HepG2 (cell line): ENCODE data around the gene RABEP1. TPM values are rescaled to one million over a fixed set of nuclear protein-coding genes. Genes with fewer than 3 reads are reported as not detected.

Experiments
- ARID4A ChIP-seq: sonication (generic); formaldehyde crosslinking; IDR thresholded peaks from 2 replicates; pipeline ENCODE4 v1.5.0; 2020; ENCODE audit warnings: mild to moderate bottlenecking, missing genetic modification reagents, borderline replicate concordance
- ETS1 ChIP-seq: sonication (generic); formaldehyde crosslinking; IDR thresholded peaks from 2 replicates; pipeline ENCODE4 v1.4.0; 2020; ENCODE audit warnings: missing genetic modification reagents
- GLMP ChIP-seq: sonication (generic); formaldehyde crosslinking; IDR thresholded peaks from 2 replicates; pipeline ENCODE4 v1.9.0; 2021; ENCODE audit warnings: missing genetic modification reagents, mild to moderate bottlenecking, borderline replicate concordance
- HES4 ChIP-seq: sonication (generic); formaldehyde crosslinking; IDR thresholded peaks from 2 replicates; pipeline ENCODE4 v1.9.0; 2021; ENCODE audit warnings: mild to moderate bottlenecking, missing genetic modification reagents, borderline replicate concordance
- NCOA1 ChIP-seq: sonication (generic); formaldehyde crosslinking; IDR thresholded peaks from 2 replicates; pipeline ENCODE4 v1.9.0; 2021; ENCODE audit warnings: missing genetic modification reagents
- NRL ChIP-seq: sonication (generic); formaldehyde crosslinking; IDR thresholded peaks from 2 replicates; pipeline ENCODE4 v1.5.0; 2020; ENCODE audit warnings: missing genetic modification reagents, mild to moderate bottlenecking, moderate library complexity, borderline replicate concordance
- POLR2A ChIP-seq, 2 experiments: IDR thresholded peaks; 2 replicates each; pipeline ENCODE4 v1.6.1; 2011; ENCODE audit warnings: low read depth in 2 of 2, low read length in 2 of 2, mild to moderate bottlenecking in 1 of 2, moderate library complexity in 1 of 2; ENCODE audit not compliant: insufficient read depth in 1 of 2
- SNAI1 ChIP-seq: sonication (generic); formaldehyde crosslinking; IDR thresholded peaks from 2 replicates; pipeline ENCODE4 v1.5.0; 2020; ENCODE audit warnings: mild to moderate bottlenecking, missing genetic modification reagents, borderline replicate concordance
- TCF12 ChIP-seq, 2 experiments: fragments of 450-650 bp in 1 of 2; sonication (generic) in 1 of 2; formaldehyde crosslinking in 1 of 2; IDR thresholded peaks; 2 replicates each; pipeline versions ENCODE4 v1.6.1 to v1.8.0; 2017 to 2022; ENCODE audit warnings: antibody characterized with exemption in 1 of 2, mild to moderate bottlenecking in 1 of 2, missing genetic modification reagents in 1 of 2, moderate library complexity in 1 of 2
- TOE1 ChIP-seq: sonication (generic); formaldehyde crosslinking; IDR thresholded peaks from 2 replicates; pipeline ENCODE4 v1.4.0; 2020; ENCODE audit warnings: mild to moderate bottlenecking, missing genetic modification reagents
- ZNF20 ChIP-seq: sonication (generic); formaldehyde crosslinking; IDR thresholded peaks from 2 replicates; pipeline ENCODE4 v1.4.0; 2020; ENCODE audit warnings: mild to moderate bottlenecking, moderate library complexity, missing genetic modification reagents
- ZNF251 ChIP-seq: sonication (generic); formaldehyde crosslinking; IDR thresholded peaks from 2 replicates; pipeline ENCODE4 v1.9.0; 2021; ENCODE audit warnings: mild to moderate bottlenecking, missing genetic modification reagents
- ZNF432 ChIP-seq: sonication (generic); formaldehyde crosslinking; IDR thresholded peaks from 2 replicates; pipeline ENCODE4 v1.5.0; 2020; ENCODE audit warnings: missing genetic modification reagents, mild to moderate bottlenecking, borderline replicate concordance
- ZNF484 ChIP-seq: sonication (generic); formaldehyde crosslinking; IDR thresholded peaks from 2 replicates; pipeline ENCODE4 v1.5.1; 2020; ENCODE audit warnings: mild to moderate bottlenecking, low read depth, missing genetic modification reagents, borderline replicate concordance
- ZNF512B ChIP-seq: sonication (generic); formaldehyde crosslinking; IDR thresholded peaks from 2 replicates; pipeline ENCODE4 v1.5.1; 2020; ENCODE audit warnings: missing genetic modification reagents, mild to moderate bottlenecking, borderline replicate concordance
- ZNF552 ChIP-seq: sonication (generic); formaldehyde crosslinking; IDR thresholded peaks from 2 replicates; pipeline ENCODE4 v1.9.0; 2022; ENCODE audit warnings: missing genetic modification reagents, mild to moderate bottlenecking, borderline replicate concordance
- ZNF558 ChIP-seq: sonication (generic); formaldehyde crosslinking; IDR thresholded peaks from 2 replicates; pipeline ENCODE4 v1.9.0; 2022; ENCODE audit warnings: mild to moderate bottlenecking, missing genetic modification reagents, borderline replicate concordance
- ZNF563 ChIP-seq: sonication (generic); formaldehyde crosslinking; IDR thresholded peaks from 2 replicates; pipeline ENCODE4 v1.8.0; 2022; ENCODE audit warnings: mild to moderate bottlenecking, moderate library complexity, missing genetic modification reagents
- ZNF570 ChIP-seq: sonication (generic); formaldehyde crosslinking; IDR thresholded peaks from 2 replicates; pipeline ENCODE4 v1.4.0; 2020; ENCODE audit warnings: mild to moderate bottlenecking, missing genetic modification reagents, borderline replicate concordance
- ZNF883 ChIP-seq: sonication (generic); formaldehyde crosslinking; IDR thresholded peaks from 2 replicates; pipeline ENCODE4 v1.5.1; 2020; ENCODE audit warnings: mild to moderate bottlenecking, missing genetic modification reagents; ENCODE audit errors: not compliant biosample characterization
- polyA plus RNA-seq, 8 experiments: library from polyadenylated mRNA; depleted of rRNA in 3 of 8; stranded (reverse) in 7 of 8; unstranded in 1 of 8; fragments of >200 nt; fragmentation: Illumina TruSeq in 4 of 8; extraction: Trizol in 4 of 8; gene quantifications; 2 replicates each; pipeline versions ENCODE4 v1.2.1 to v1.2.3, GENCODE V29; 2011 to 2016; ENCODE audit warnings: low read depth in 4 of 8, missing spikeins in 1 of 8, mixed read lengths in 1 of 8; ENCODE audit not compliant: insufficient read depth in 1 of 8
- total RNA-seq, 5 experiments: library from RNA; depleted of rRNA; stranded (reverse); fragments of >200 nt; fragmentation: Illumina TruSeq; extraction: Trizol; gene quantifications; 2 replicates each; pipeline ENCODE4 v1.2.3, GENCODE V29; 2016; ENCODE audit warnings: low read depth in 1 of 5

Gene RABEP1
- total and polyA plus RNA-seq, 2 of the 13 experiments (the other 11 are each of a cell fraction or from before 2014, with no cell fraction given): 13.7 to 41.5 TPM

GRCh38 chr17:5419356-5419958, 137.4 kb downstream of the RABEP1 start, which contains the start of gene NUP88 (continued):
- TF ChIP-seq ZNF512B: no peak
- TF ChIP-seq ZNF20 (CRISPR knock-in tag): no peak
- peak; percentile 91; the same call in 1 of the 2 replicates for TF ChIP-seq ARID4A (CRISPR knock-in tag)
- TF ChIP-seq ZNF883 (CRISPR knock-in tag): peak; percentile 83
- no peak for TF ChIP-seq NRL (CRISPR knock-in tag)
- TF ChIP-seq GLMP (CRISPR knock-in tag): no peak
- TF ChIP-seq NCOA1 (CRISPR knock-in tag): no peak
- TF ChIP-seq SNAI1 (CRISPR knock-in tag): no peak
- TF ChIP-seq ZNF484 (CRISPR knock-in tag): no peak
- TF ChIP-seq ZNF432: no peak
- TF ChIP-seq ZNF558: no peak; the same call in 1 of the 2 replicates
- no peak for TF ChIP-seq TOE1 (CRISPR knock-in tag)
- 0 out of 2 replicates have a peak, but pooled peaks have one; percentile 0 for TF ChIP-seq ZNF563 (CRISPR knock-in tag)
- TF ChIP-seq ZNF251 (CRISPR knock-in tag): no peak
- TF ChIP-seq POLR2A (IDR thresholded peaks at IDR 0.05; ENCODE audit: insufficient read depth in 1 of 2, low read depth in 2 of 2, low read length in 2 of 2): peak; percentile 89 to 93
- TF ChIP-seq ETS1 (CRISPR knock-in tag): no peak
- TF ChIP-seq ZNF552 (CRISPR knock-in tag): no peak
- TF ChIP-seq TCF12 (IDR thresholded peaks at IDR 0.05): no peak
- TF ChIP-seq TCF12 (CRISPR knock-in tag; IDR thresholded peaks at IDR 0.05): no peak
- TF ChIP-seq HES4 (CRISPR knock-in tag): peak; percentile 67; the same call in 1 of the 2 replicates
- TF ChIP-seq ZNF570 (CRISPR knock-in tag): no peak
